Ovary (tissue), 9 donors: ENCODE data around the gene LAMP5. TPM values are rescaled to one million over a fixed set of nuclear protein-coding genes. Genes with fewer than 3 reads are reported as not detected.

Experiments used
- DNase-seq, 5 donors: peaks; one replicate each; pipeline ENCODE4 v3.0.0-alpha.2; 2019 to 2020
- H3K27ac ChIP-seq, 2 donors: fragments of 200-600 bp; one replicate each; pipeline versions ENCODE4 v1.5.1 to v1.8.0; 2019 to 2022
- H3K27me3 ChIP-seq: fragments of 200-600 bp; one replicate; pipeline ENCODE4 v1.8.0; 2022
- H3K36me3 ChIP-seq: fragments of 200-600 bp; sonication (generic); one replicate; pipeline ENCODE4 v1.5.1; 2019
- H3K4me1 ChIP-seq: one replicate; pipeline ENCODE4 v1.8.1; 2013; ENCODE audit warnings: mild to moderate bottlenecking, moderate library complexity; ENCODE audit not compliant: insufficient read depth
- H3K4me3 ChIP-seq: fragments of 200-600 bp; sonication (generic); one replicate; pipeline ENCODE4 v1.5.1; 2017
- H3K9me3 ChIP-seq, 2 donors: fragments of 200-600 bp in 1 of 2; sonication (generic) in 1 of 2; one replicate each; pipeline versions ENCODE4 v1.5.1 to v1.8.1; 2013 to 2019; ENCODE audit warnings: mild to moderate bottlenecking in 1 of 2, moderate library complexity in 1 of 2
- CTCF ChIP-seq, 3 donors: fragments of 450-650 bp in 2 of 3; fragments of 200-600 bp in 1 of 3; IDR thresholded peaks; one replicate each; pipeline versions ENCODE4 v1.5.1 to v1.8.0; 2016 to 2022; ENCODE audit warnings: antibody characterized with exemption in 3 of 3, mild to moderate bottlenecking in 1 of 3
- EP300 ChIP-seq: sonication (generic); formaldehyde crosslinking; IDR thresholded peaks from one replicate; pipeline ENCODE4 v1.6.1; 2017; ENCODE audit warnings: antibody characterized with exemption
- POLR2A ChIP-seq: fragments of 450-650 bp; IDR thresholded peaks from one replicate; pipeline ENCODE4 v1.6.1; 2017; ENCODE audit warnings: antibody characterized with exemption, mild to moderate bottlenecking, moderate library complexity
- WGBS, 3 donors: extraction: QIAGEN DNeasy Blood & Tissue Kit in 1 of 3; methylation state at CpG; one replicate each; pipeline versions ENCODE4 v1.1.5 to v1.1.7; 2013 to 2017; 5-methylcytosine and 5-hydroxymethylcytosine counted together
- intact Hi-C, 4 donors: fragments of 100-400 bp; cut with DNase I; formaldehyde crosslinking; loops; one replicate each; pipeline versions ENCODE4 v1.11.0 to v1.15.1; 2022 to 2023
- polyA plus RNA-seq, 2 donors: library from polyadenylated mRNA; stranded (reverse); fragments of 200-250 nt in 1 of 2; fragments of 350-450 nt in 1 of 2; fragmentation: Illumina TruSeq in 1 of 2; extraction: RNeasy Lipid Tissue Mini Kit (QIAGEN cat#74804) in 1 of 2; gene quantifications; one replicate each; pipeline ENCODE4 v1.2.3, GENCODE V29; 2013 to 2014
- total RNA-seq, 7 donors: library from RNA; depleted of rRNA in 2 of 7; stranded (reverse); fragments of >200 nt in 2 of 7; fragmentation: NEBNext Ultra II Directional in 3 of 7; extraction: Animal tissue kit (Norgen Biotek cat#: 25700) in 3 of 7; gene quantifications; one replicate each; pipeline versions ENCODE4 v1.1.0 to v1.2.4, GENCODE V29; 2016 to 2023
- donor health status: DM: no; HTN: no; CAD: no; lungs with moderate emphysema.
- donor health status: DM: no; HTN: no; CAD: no.
- donor health status: Bipolar disorder and iron deficiency.
- donor health status: DM: yes; HTN: yes; CAD: no.
- donor health status: DM: no; HTN: no; CAD: no.
- donor health status: DM: yes; HTN: yes; CAD: no.

Gene LAMP5
- total and polyA plus RNA-seq, 9 donors = 0.91 to 39.5 (median 5.2) TPM

GRCh38 chr20:9515741-9516233, 1.4 kb downstream of the LAMP5 start:
- no peaks in the 10 kb centered on the region for H3K36me3 ChIP-seq
- H3K4me3 ChIP-seq = peak overlapping the region; percentile 5
- intact Hi-C loops = no loop called here
- no peak overlapping the region for H3K27ac ChIP-seq
- no peaks in the 10 kb centered on the region for H3K9me3 ChIP-seq
- WGBS, 3 donors = 1 to 4% (median 2%) methylated on average over 37 to 38 of the region's 38 CpGs
- H3K4me1 ChIP-seq = peaks cover 12% of the 10 kb centered on the region
- DNase-seq = no peak
- no peaks in the 10 kb centered on the region for H3K27me3 ChIP-seq
- TF ChIP-seq CTCF (IDR thresholded peaks at IDR 0.05) (no peak), POLR2A (no peak), EP300 (no peak)

DNA sequence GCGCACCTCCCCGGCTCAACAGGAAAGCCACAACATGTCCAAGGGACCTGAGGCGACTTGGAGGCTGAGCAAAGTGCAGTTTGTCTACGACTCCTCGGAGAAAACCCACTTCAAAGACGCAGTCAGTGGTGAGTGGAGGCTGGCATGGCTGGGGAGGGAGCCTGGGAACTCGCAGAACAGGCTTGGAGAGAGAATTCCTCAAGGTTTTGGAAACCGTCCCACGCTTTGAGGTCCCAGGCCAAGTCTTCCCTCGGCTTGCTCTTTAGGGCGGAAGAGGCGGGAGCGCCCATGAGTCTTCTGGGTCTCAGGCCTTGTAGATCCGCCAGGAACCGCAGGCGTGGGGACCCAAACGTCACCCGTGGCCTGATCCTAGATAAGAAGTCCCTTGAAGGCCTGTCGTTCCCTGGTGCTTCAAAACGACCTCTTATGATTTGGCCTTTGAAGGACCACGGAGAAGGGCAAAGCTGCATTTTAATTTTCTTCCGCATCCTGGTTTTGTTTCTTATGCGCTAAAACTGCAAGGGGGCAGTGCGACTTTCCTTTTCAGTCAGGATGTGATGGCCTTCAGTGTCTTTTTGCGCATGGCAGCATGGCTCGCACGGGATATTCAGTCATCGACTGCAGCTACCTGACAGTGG, 2.0 kb downstream of the LAMP5 start:
- no peak overlapping the region for H3K27ac ChIP-seq
- no peak for TF ChIP-seq EP300
- no peak for TF ChIP-seq CTCF (IDR thresholded peaks at IDR 0.05)
- no peak for TF ChIP-seq POLR2A
- DNase-seq = peak in 2 of 5 donors; percentile 53 to 54
- no peaks in the 10 kb centered on the region for H3K36me3 ChIP-seq
- no peaks in the 10 kb centered on the region for H3K27me3 ChIP-seq
- H3K4me1 ChIP-seq = peaks cover 12% of the 10 kb centered on the region
- H3K4me3 ChIP-seq = peak overlapping the region; percentile 5
- no peaks in the 10 kb centered on the region for H3K9me3 ChIP-seq
- intact Hi-C loops = no loop called here
- 6 to 9% (median 8%) methylated on average over 28 of the region's 28 CpGs for WGBS, 3 donors

DNA sequence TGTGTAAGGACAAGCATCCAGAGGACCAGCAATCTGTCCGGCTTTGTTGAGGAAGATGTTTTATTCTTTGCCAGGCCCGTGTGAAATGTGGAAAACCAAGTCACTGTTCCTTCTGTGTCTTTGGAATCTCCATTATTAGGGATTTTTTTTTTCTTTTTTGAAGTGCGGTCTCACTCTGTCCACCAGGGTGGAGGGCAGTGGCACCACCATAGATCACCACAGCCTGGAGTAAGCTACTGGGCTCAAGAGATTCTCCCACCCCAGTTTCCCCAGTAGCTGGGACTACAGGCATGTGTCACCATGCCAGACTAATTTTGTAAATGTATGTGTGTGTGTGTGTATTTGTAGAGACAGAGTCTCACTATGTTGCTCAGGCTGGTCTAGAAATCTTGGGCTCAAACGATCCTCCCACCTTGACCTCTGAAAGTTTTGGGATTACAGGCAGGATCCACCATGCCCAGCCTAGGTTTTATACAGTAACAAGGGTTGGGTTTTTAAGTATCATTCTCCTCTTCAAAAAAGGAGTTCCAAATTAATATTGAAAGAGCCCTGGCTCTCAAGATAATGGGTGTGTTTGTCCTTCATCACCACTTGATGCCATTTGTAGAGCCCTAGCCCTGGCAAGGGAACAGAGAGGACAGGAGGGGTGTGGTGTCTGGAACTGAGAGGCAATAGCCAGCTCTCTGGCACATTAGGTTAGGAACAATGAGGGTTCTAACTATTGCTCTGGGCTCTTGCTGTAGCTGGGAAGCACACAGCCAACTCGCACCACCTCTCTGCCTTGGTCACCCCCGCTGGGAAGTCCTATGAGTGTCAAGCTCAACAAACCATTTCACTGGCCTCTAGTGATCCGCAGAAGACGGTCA, 3.1 kb downstream of the LAMP5 start:
- 88 to 93% (median 89%) methylated on average over 8 of the region's 8 CpGs for WGBS, 3 donors
- TF ChIP-seq CTCF (IDR thresholded peaks at IDR 0.05) = no peak
- no peaks in the 10 kb centered on the region for H3K27me3 ChIP-seq
- H3K9me3 ChIP-seq = no peaks in the 10 kb centered on the region
- no peak for DNase-seq
- H3K27ac ChIP-seq = no peak overlapping the region
- H3K4me1 ChIP-seq = peaks cover 12% of the 10 kb centered on the region
- no peak overlapping the region for H3K4me3 ChIP-seq
- no peaks in the 10 kb centered on the region for H3K36me3 ChIP-seq
- intact Hi-C loops = no loop called here

DNA sequence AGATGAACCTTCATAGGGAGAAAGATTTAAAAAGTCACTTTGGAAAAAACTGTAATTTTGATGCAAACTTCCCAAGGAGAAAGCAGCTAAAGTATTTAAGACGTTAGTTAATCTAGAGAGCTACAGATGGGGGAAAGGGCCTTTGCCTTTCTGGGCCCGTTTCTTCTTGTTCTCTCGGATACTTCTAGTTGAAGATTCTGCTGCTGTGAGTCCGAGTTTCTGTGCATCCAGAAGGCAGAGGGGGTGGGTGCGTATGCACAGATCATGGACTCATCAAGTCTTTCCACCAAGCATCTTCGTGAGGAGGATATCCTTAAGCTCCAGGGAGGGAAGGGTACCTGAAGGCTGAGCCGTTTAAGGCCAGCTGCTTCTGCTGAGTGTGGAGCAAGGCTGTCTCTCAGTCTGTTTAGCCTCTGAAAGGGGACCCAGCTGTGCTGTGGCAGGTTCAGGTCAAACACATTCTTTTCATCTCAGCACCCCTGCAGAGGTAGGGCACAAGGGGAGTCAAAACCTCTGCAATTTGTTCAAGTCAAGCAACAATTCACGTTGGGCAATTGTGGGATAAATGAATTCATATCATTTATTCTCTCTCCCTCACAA, 4.3 kb downstream of the LAMP5 start:
- Histone ChIP-seq H3K4me1 (peaks cover 12% of the 10 kb centered on the region), H3K4me3 (no peak overlapping the region), H3K36me3 (no peaks in the 10 kb centered on the region), H3K9me3 (no peaks in the 10 kb centered on the region), H3K27ac (no peak overlapping the region), H3K27me3 (no peaks in the 10 kb centered on the region)
- TF ChIP-seq CTCF (IDR thresholded peaks at IDR 0.05) = no peak
- TF ChIP-seq POLR2A = no peak
- TF ChIP-seq EP300 = no peak
- DNase-seq = no peak
- 69 to 79% (median 76%) methylated on average over 8 of the region's 8 CpGs for WGBS, 3 donors
- intact Hi-C loops = no loop called here
